ENCODE results near the gene HNRNPA1. TPM values are rescaled to one million over a fixed set of nuclear protein-coding genes. Genes with fewer than 3 reads are reported as not detected.

HNRNPA1 gene
- total RNA-seq, 4 donors from 2014 or later = 298 to 519 (median 435) TPM

DNA sequence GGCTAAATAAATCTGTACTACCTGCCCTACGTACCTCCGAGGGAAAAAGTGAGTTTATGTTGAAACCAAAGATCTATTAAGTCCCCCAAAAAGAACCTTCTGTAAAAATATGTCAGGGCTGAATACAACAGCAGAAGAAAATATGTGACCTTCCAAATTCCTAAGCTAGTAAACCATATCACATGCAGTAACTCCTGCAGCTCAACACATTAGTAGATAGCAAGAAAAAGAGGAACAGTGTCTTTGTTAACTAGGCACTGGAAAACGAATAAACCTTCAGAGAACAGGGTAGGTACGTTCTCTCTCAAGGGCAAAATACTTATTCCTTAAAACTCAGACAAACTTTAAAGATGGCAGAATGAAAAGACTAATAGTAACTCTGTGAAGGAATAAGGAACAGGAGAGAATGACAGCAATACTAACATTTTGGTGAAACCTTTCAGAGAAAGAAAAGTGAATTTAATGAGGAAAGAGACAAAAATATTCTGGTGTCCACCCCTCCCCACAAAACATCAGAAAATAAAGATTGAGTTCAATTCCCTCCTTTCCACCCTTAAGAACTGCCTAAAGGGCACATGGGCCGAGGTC, 18.6 kb upstream of the HNRNPA1 start:
- Histone ChIP-seq H3K9me3 (no peaks in the 10 kb centered on the region), H3K27me3 (no peaks in the 10 kb centered on the region), H3K4me3 (replicated peaks in 1 of 3) (no peak overlapping the region), H3K4me1 (peaks cover 40 to 59% of the 10 kb centered on the region in 2 donors), H3K36me3 (peaks cover 0 to 3% of the 10 kb centered on the region in 2 donors), H3K27ac (peak overlapping the region; percentile 40 to 91 (median 77))
- TF ChIP-seq, protein P1, sequence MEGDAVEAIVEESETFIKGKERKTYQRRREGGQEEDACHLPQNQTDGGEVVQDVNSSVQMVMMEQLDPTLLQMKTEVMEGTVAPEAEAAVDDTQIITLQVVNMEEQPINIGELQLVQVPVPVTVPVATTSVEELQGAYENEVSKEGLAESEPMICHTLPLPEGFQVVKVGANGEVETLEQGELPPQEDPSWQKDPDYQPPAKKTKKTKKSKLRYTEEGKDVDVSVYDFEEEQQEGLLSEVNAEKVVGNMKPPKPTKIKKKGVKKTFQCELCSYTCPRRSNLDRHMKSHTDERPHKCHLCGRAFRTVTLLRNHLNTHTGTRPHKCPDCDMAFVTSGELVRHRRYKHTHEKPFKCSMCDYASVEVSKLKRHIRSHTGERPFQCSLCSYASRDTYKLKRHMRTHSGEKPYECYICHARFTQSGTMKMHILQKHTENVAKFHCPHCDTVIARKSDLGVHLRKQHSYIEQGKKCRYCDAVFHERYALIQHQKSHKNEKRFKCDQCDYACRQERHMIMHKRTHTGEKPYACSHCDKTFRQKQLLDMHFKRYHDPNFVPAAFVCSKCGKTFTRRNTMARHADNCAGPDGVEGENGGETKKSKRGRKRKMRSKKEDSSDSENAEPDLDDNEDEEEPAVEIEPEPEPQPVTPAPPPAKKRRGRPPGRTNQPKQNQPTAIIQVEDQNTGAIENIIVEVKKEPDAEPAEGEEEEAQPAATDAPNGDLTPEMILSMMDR (IDR thresholded peaks at IDR 0.05) = no peak
- TF ChIP-seq POLR2A (IDR thresholded peaks at IDR 0.05) = peak in 1 of 2 donors; percentile 25
- 44 to 53% methylated on average over 5 of the region's 5 CpGs for WGBS, 2 donors
- no peak for DNase-seq
- intact Hi-C loops (cut with DNase I) = no loop called here

DNA sequence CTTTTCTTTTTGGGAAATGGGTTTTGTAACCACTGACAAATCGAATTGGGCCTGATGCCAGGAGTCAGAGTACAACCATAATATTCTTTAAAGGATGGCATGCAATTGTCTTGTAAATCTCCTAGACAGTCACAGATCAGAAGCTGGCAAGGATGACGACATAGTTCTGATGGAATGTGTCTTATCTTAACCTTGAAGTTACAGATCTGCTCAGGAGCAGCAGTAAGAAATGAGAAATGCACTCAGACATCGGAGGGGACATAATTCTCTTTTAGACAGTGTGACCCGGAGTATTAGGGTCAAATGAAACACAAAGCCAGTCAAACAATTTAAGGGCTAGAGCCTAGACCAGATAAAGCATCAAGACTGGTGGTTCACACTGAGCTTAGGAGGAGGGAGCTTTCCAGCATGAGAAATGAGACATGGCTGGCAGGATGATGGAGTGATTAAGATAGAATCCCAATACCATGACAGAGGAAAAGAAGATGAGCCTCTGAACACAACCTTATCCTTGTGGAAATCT, 18.1 kb upstream of the HNRNPA1 start:
- WGBS, 2 donors = 32 to 37% methylated on average over 4 of the region's 4 CpGs
- Histone ChIP-seq H3K36me3 (no peaks in the 10 kb centered on the region), H3K27ac (peak overlapping the region; percentile 40 to 91 (median 77)), H3K9me3 (no peaks in the 10 kb centered on the region), H3K4me3 (replicated peaks in 1 of 3) (no peak overlapping the region), H3K27me3 (no peaks in the 10 kb centered on the region), H3K4me1 (peaks cover 37 to 53% of the 10 kb centered on the region in 2 donors)
- TF ChIP-seq, protein P1 (IDR thresholded peaks at IDR 0.05) = no peak
- TF ChIP-seq POLR2A (IDR thresholded peaks at IDR 0.05) = no peak
- DNase-seq = peak; percentile 23 to 26
- intact Hi-C loops (cut with DNase I) = no loop called here

DNA sequence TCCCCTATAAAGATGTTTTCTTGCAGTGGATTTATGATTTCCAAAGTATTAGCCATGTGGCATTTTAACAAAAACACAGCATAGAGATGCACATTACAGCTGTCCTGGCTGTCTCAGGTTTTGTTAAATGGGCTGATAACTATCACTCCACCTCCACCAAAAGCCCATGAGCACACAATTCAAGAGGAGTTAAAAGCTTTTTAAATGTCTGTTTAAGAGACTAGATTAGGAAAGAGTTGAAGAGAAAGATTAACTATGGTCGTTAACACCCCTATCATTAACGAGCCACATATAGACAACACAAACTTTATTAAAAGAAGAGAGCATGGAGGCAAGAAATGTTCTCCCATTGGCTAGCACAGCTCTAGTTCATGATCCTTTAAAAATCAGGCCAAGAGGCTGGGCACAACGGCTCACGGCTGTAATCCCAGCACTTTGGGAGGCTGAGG, 15.1 kb upstream of the HNRNPA1 start:
- Histone ChIP-seq H3K4me3 (replicated peaks in 1 of 3) (no peak overlapping the region), H3K36me3 (no peaks in the 10 kb centered on the region), H3K27ac (no peak overlapping the region), H3K9me3 (no peaks in the 10 kb centered on the region), H3K27me3 (no peaks in the 10 kb centered on the region), H3K4me1 (peaks cover 21 to 27% of the 10 kb centered on the region in 2 donors)
- intact Hi-C loops (cut with DNase I) = no loop called here
- no peak for TF ChIP-seq POLR2A (IDR thresholded peaks at IDR 0.05)
- TF ChIP-seq, protein P1 (IDR thresholded peaks at IDR 0.05) = no peak
- no peak for DNase-seq
- 86 to 92% methylated on average over 4 of the region's 4 CpGs for WGBS, 2 donors

DNA sequence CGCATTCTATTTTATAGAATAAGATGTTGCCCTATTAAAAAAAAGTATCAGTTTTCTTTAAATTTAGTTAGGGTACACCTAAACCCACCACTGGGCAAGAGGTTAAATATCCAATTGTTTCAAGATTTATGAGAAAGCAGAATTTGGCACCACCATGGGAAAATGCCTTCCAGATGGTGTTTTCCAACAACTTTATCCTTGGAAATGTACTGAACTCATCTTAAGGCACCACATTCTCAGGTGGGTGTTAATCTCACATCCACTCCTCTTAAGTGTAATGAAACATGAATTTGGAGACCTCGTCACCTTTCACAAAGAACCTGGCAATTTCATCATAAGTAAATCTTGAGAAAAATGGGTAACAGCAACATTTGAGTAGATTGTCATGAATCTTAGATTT, 13.7 kb upstream of the HNRNPA1 start:
- 95 to 96% methylated on average over 2 of the region's 2 CpGs for WGBS, 2 donors
- no peaks in the 10 kb centered on the region for H3K27me3 ChIP-seq
- no peaks in the 10 kb centered on the region for H3K9me3 ChIP-seq
- intact Hi-C loops (cut with DNase I) = no loop called here
- H3K36me3 ChIP-seq = no peaks in the 10 kb centered on the region
- H3K4me3 ChIP-seq (replicated peaks in 1 of 3) = no peak overlapping the region
- no peak for DNase-seq
- TF ChIP-seq POLR2A (IDR thresholded peaks at IDR 0.05) = no peak
- TF ChIP-seq, protein P1 (IDR thresholded peaks at IDR 0.05) = no peak
- H3K4me1 ChIP-seq = peaks cover 7 to 12% of the 10 kb centered on the region in 2 donors
- H3K27ac ChIP-seq = no peak overlapping the region

DNA sequence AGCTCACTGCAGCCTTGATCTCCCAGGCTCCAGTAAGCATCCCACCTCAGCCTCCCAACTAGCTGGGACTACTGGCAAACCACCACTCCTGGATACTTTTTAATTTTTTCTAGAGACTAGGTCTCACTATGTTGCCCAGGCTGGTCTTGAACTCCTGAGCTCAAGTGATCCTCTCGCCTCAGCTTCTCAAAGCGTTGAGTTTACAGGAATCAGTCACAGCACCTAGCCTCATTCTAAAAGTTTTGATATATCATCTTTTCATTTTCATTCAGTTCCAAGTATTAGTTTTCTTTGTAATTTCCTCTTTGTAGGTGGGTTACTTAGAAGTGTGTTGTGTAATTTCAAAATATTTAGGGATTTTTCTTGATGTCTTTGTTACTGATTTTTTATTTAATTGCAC, 10.2 kb upstream of the HNRNPA1 start:
- WGBS, 2 donors = 90 to 96% methylated on average over 2 of the region's 2 CpGs
- DNase-seq = no peak
- Histone ChIP-seq H3K36me3 (no peaks in the 10 kb centered on the region), H3K4me1 (no peaks in the 10 kb centered on the region), H3K27ac (no peak overlapping the region), H3K27me3 (no peaks in the 10 kb centered on the region), H3K9me3 (no peaks in the 10 kb centered on the region), H3K4me3 (replicated peaks in 1 of 3) (no peak overlapping the region)
- TF ChIP-seq, protein P1 (IDR thresholded peaks at IDR 0.05) = no peak
- no peak for TF ChIP-seq POLR2A (IDR thresholded peaks at IDR 0.05)
- intact Hi-C loops (cut with DNase I) = no loop called here

Measured in thyroid gland (tissue), 4 donors.